Measurements from ENCODE around the gene DDX41.
"Not testable (repeated sequence)": the region's sequence is repeated elsewhere in the genome, so short reads cannot be mapped to it uniquely, and the experiment has no call there.

The DDX41 gene

DNA sequence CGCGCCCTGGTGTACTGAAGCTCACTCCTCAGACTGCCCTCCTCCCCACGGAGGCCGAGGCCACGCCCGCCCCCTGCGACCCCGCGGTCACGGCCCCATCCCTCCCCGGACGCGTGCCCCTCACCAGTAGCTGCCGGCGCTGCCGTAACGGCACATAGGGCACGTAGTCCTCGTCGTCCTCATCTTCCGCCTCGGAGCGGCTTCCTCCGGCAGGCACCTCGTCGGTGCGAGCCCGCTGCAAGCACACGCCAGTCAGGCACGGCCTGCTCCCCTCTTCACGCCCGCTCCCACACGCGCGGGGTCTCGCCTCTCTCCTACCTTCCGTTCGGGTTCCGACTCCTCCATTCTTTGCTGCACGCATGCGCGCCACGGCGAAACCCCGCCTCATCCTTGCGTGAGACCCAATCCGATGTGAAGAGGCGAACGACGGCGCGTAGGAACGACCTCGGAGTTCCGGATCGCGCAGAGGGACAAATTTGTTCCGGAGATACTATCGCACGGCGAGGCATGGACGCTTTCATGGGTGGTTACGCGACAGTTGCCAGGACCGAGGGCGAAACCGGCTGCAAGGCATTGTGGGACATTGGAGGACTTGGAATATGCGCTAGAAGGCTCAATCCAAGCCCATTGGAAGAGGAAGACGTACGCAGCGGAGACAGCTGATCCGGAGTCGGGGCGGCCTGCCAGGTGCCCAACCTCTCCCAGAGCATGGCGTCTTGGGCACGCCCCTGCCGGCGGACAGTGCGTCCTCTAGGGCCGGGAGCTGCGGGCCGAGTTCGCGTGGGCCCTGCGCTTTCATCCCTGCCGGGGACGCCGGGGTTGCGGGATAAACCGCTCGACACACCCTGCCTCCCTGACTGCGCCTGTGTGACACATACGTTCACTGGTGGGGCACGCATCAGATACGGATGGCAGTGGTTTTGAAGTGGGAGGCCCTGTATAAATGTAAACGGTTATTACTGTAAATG, at the start of gene DDX41:
Gene DDX41 (minus strand): TSS at position 361 of the 968 bp plus-strand sequence. CDS start 16 bp downstream, at position 345.
- TF ChIP-seq SUZ12 (IDR thresholded peaks at IDR 0.05; ENCODE audit: extremely low read depth, insufficient read depth, insufficient read length) (no peak), YY1 (IDR thresholded peaks at IDR 0.05; ENCODE audit: insufficient read depth, insufficient read length) (peak; percentile 39)
- H3K9me3 ChIP-seq (ENCODE audit: insufficient read depth, low read length) = no peaks in the 10 kb centered on the region
- H3K4me1 ChIP-seq (ENCODE audit: insufficient read depth, insufficient read length) = peaks cover 3% of the 10 kb centered on the region
- H3K27me3 ChIP-seq (ENCODE audit: insufficient read depth, insufficient read length) = no peaks in the 10 kb centered on the region
- peak within 1 kb of the TSS; percentile 100 for H3K9ac ChIP-seq (ENCODE audit: insufficient read length, low read depth)
- H3K36me3 ChIP-seq (ENCODE audit: insufficient read depth, insufficient read length, low read length) = peaks cover 76% of the 10 kb centered on the region
- H3K4me3 ChIP-seq (ENCODE audit: insufficient read length, low read depth) = peak within 1 kb of the TSS; percentile 100
- DNase-seq (ENCODE audit: low read depth, low spot score) = peak; percentile 96

DNA sequence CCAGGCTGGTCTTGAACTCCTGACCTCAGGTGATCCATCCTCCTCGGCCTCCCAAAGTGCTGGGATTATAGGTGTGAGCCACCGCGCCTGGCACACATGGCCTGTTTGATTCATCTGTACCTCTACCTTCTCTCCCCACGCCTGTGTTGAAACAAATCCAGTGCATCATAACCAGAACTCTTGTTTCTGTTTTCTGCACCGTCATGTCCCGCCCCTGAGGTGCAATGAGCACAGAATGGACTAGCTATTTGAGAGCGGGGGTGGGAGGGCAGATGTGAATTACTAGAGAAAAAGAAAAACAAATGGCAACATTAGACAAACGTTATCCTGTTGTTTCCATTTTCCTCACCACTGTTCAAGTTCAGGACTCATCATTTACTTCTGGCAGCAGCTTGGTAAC, 48.3 kb upstream of the DDX41 start:
- TF ChIP-seq YY1 (IDR thresholded peaks at IDR 0.05; ENCODE audit: insufficient read depth, insufficient read length) (no peak), ZNF274 (IDR thresholded peaks at IDR 0.05; ENCODE audit: low read depth, low read length) (no peak), SUZ12 (IDR thresholded peaks at IDR 0.05; ENCODE audit: extremely low read depth, insufficient read depth, insufficient read length) (no peak)
- Histone ChIP-seq H3K36me3 (ENCODE audit: insufficient read depth, insufficient read length, low read length) (no peaks in the 10 kb centered on the region), H3K9me3 (ENCODE audit: insufficient read depth, low read length) (peaks cover 13% of the 10 kb centered on the region; the same call in 1 of the 2 replicates), H3K4me1 (ENCODE audit: insufficient read depth, insufficient read length) (no peaks in the 10 kb centered on the region), H3K27me3 (ENCODE audit: insufficient read depth, insufficient read length) (no peaks in the 10 kb centered on the region), H3K4me3 (ENCODE audit: insufficient read length, low read depth) (no peak overlapping the region), H3K9ac (ENCODE audit: insufficient read length, low read depth) (no peak overlapping the region)
- no peak for DNase-seq (ENCODE audit: low read depth, low spot score)

DNA sequence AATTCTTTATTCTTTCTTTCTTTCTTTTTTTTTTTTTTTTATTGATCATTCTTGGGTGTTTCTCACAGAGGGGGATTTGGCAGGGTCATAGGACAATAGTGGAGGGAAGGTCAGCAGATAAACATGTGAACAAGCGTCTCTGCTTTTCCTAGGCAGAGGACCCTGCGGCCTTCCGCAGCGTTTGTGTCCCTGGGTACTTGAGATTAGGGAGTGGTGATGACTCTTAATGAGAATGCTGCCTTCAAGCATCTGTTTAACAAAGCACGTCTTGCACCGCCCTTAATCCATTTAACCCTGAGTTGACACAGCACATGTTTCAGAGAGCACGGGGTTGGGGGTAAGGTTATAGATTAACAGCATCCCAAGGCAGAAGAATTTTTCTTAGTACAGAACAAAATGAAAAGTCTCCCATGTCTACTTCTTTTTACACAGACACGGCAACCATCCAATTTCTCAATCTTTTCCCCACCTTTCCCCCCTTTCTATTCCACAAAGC, 42.7 kb upstream of the DDX41 start:
- peaks cover 13% of the 10 kb centered on the region; the same call in 1 of the 2 replicates for H3K9me3 ChIP-seq (ENCODE audit: insufficient read depth, low read length)
- H3K4me3 ChIP-seq (ENCODE audit: insufficient read length, low read depth); H3K9ac ChIP-seq (ENCODE audit: insufficient read length, low read depth); H3K27me3 ChIP-seq (ENCODE audit: insufficient read depth, insufficient read length); H3K4me1 ChIP-seq (ENCODE audit: insufficient read depth, insufficient read length); H3K36me3 ChIP-seq (ENCODE audit: insufficient read depth, insufficient read length, low read length); DNase-seq (ENCODE audit: low read depth, low spot score): not testable (repeated sequence)

DNA sequence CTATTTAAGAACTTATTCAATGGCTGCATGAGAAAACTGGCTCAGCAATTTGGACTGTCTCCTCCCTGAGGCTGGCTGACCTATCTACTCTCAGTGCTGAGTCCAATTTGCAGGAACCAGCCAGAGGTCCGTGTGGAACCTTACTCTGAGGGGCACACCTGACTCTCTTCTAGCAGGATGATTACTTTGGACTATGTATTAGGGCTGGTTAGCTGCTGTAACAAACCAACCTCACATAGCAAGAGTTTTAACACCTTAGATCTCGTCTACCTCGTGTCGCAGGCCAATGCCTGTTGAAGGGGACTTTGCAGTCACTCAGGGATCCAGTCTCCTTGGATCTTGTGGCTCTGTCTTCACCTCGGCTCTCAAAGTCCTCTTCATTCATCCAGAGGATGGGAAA, 41.0 kb upstream of the DDX41 start:
- H3K27me3 ChIP-seq (ENCODE audit: insufficient read depth, insufficient read length) = no peaks in the 10 kb centered on the region
- DNase-seq (ENCODE audit: low read depth, low spot score) = no peak
- H3K36me3 ChIP-seq (ENCODE audit: insufficient read depth, insufficient read length, low read length) = peaks cover 5% of the 10 kb centered on the region
- peaks cover 9% of the 10 kb centered on the region for H3K4me1 ChIP-seq (ENCODE audit: insufficient read depth, insufficient read length)
- H3K4me3 ChIP-seq (ENCODE audit: insufficient read length, low read depth) = no peak overlapping the region
- H3K9me3 ChIP-seq (ENCODE audit: insufficient read depth, low read length) = peaks cover 13% of the 10 kb centered on the region; the same call in 1 of the 2 replicates
- H3K9ac ChIP-seq (ENCODE audit: insufficient read length, low read depth) = no peak overlapping the region
- no peak for TF ChIP-seq SUZ12 (IDR thresholded peaks at IDR 0.05; ENCODE audit: extremely low read depth, insufficient read depth, insufficient read length)

DNA sequence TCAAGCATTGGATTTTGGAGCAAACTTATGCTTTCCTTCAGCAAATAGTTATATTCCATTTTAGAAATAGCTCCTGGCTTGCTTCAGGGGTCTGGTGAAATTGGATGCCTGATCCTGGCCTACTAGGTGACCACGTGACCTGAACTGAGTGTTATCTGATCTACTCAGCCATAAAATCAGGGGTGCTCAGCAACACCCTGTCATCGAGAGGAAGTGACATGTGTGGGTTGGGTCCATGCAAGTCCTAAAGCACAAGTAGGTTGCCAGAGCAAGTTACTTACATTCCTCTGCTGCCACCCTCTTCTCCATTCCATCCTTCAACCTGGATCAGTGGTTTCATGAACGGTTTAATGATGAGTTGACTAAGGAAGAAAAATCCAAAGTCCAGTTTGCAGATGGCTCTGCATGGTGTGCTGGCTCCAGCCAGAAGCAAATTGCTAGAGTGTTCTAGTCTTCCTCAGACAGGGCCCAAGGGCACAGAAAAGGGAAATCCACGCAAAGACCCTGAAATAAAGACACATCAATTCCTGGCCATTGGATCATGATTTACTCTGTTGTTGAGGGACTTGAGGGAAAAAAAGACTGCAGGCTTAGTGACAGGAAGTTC, 40.4 kb upstream of the DDX41 start:
- DNase-seq (ENCODE audit: low read depth, low spot score) = no peak
- Histone ChIP-seq H3K9ac (ENCODE audit: insufficient read length, low read depth) (no peak overlapping the region), H3K9me3 (ENCODE audit: insufficient read depth, low read length) (peaks cover 8% of the 10 kb centered on the region; the same call in 1 of the 2 replicates), H3K27me3 (ENCODE audit: insufficient read depth, insufficient read length) (no peaks in the 10 kb centered on the region), H3K4me1 (ENCODE audit: insufficient read depth, insufficient read length) (peaks cover 11% of the 10 kb centered on the region), H3K36me3 (ENCODE audit: insufficient read depth, insufficient read length, low read length) (peaks cover 11% of the 10 kb centered on the region), H3K4me3 (ENCODE audit: insufficient read length, low read depth) (no peak overlapping the region)
- TF ChIP-seq ZNF274 (IDR thresholded peaks at IDR 0.05; ENCODE audit: low read depth, low read length) = no peak
- TF ChIP-seq SUZ12 (IDR thresholded peaks at IDR 0.05; ENCODE audit: extremely low read depth, insufficient read depth, insufficient read length) = no peak
- TF ChIP-seq YY1 (IDR thresholded peaks at IDR 0.05; ENCODE audit: insufficient read depth, insufficient read length) = no peak

GRCh38 chr5:177555665-177556064, 38.9 kb upstream of the DDX41 start:
- DNase-seq (ENCODE audit: low read depth, low spot score) = no peak
- Histone ChIP-seq H3K27me3 (ENCODE audit: insufficient read depth, insufficient read length) (no peaks in the 10 kb centered on the region), H3K4me3 (ENCODE audit: insufficient read length, low read depth) (no peak overlapping the region), H3K9me3 (ENCODE audit: insufficient read depth, low read length) (no peaks in the 10 kb centered on the region; the same call in 1 of the 2 replicates), H3K36me3 (ENCODE audit: insufficient read depth, insufficient read length, low read length) (peaks cover 26% of the 10 kb centered on the region), H3K9ac (ENCODE audit: insufficient read length, low read depth) (peak overlapping the region; percentile 36), H3K4me1 (ENCODE audit: insufficient read depth, insufficient read length) (peaks cover 11% of the 10 kb centered on the region)
- TF ChIP-seq YY1 (IDR thresholded peaks at IDR 0.05; ENCODE audit: insufficient read depth, insufficient read length) (no peak), ZNF274 (IDR thresholded peaks at IDR 0.05; ENCODE audit: low read depth, low read length) (no peak), SUZ12 (IDR thresholded peaks at IDR 0.05; ENCODE audit: extremely low read depth, insufficient read depth, insufficient read length) (no peak)

DNA sequence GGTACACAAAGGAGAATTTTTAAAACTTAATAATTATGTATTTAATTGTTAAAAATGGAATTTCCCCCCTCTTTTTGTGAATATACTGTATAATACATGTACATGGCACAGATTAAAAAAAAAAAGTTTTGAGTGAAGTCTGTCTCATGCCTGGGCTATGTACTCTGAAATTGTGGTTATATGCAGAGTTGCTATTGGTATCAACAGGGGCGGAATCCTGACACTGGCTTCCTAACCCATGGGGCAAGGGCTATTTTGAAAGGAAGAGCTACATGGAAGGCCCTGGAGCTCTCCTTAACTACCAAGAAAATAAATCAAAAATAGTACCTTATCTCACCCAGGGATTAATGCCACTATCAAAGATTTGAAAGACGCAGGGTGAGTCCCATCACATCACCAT, 38.5 kb upstream of the DDX41 start:
- H3K9ac ChIP-seq (ENCODE audit: insufficient read length, low read depth) = no peak overlapping the region

More for the DNA sequence above, 38.5 kb upstream of the DDX41 start:
- Histone ChIP-seq H3K36me3 (ENCODE audit: insufficient read depth, insufficient read length, low read length) (peaks cover 31% of the 10 kb centered on the region), H3K4me1 (ENCODE audit: insufficient read depth, insufficient read length) (peaks cover 11% of the 10 kb centered on the region), H3K4me3 (ENCODE audit: insufficient read length, low read depth) (no peak overlapping the region), H3K27me3 (ENCODE audit: insufficient read depth, insufficient read length) (no peaks in the 10 kb centered on the region), H3K9me3 (ENCODE audit: insufficient read depth, low read length) (no peaks in the 10 kb centered on the region)
- DNase-seq (ENCODE audit: low read depth, low spot score) = no peak
- TF ChIP-seq YY1 (IDR thresholded peaks at IDR 0.05; ENCODE audit: insufficient read depth, insufficient read length) (no peak), SUZ12 (IDR thresholded peaks at IDR 0.05; ENCODE audit: extremely low read depth, insufficient read depth, insufficient read length) (no peak), ZNF274 (IDR thresholded peaks at IDR 0.05; ENCODE audit: low read depth, low read length) (no peak)

Data from NT2/D1 (cell line).